ENCODE measurements around the gene MAP2.

DNA sequence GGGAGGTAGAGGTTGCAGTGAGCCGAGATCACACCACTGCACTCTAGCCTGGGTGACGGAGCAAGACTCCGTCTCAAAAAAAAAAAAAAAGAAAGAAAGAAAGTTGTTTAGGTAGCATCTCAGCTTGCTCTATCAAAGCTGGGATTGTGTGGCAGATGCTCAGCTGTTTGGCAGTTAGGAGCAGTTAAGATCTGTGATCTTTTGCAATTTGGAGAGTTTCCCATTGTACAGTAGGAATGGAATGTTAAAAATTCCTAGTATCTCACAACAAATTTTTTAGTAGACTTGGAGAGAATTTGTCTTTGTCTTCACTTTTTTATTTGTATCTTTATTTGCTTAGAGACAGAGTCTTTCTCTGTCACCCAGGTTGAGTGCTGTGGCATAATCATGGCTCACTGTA is 224.9 kb downstream of the MAP2 start:
- no peak for TF ChIP-seq TAF1 (IDR thresholded peaks at IDR 0.05; ENCODE audit: low read depth, low read length)
- TF ChIP-seq CTCF (IDR thresholded peaks at IDR 0.05; ENCODE audit: control extremely low read depth in 1 of 3, insufficient read depth in 1 of 3, low read depth in 1 of 3, low read length in 3 of 3), result no peak
- no peak for TF ChIP-seq ASH2L (IDR thresholded peaks at IDR 0.05; ENCODE audit: low read length)
- TF ChIP-seq SIN3A (conservative IDR thresholded peaks at IDR 0.05 in 1 of 2, IDR thresholded peaks at IDR 0.05 in 1 of 2; ENCODE audit: low read depth in 1 of 2, low read length in 2 of 2), result no peak

Measured in H1 (cell line).